Epidermal melanocyte (primary cell): Measurements from ENCODE around the gene GLUD2.
"Not testable (repeated sequence)": the region's sequence is repeated elsewhere in the genome, so short reads cannot be mapped to it uniquely, and the experiment has no call there.

Experiments
- DNase-seq: peaks from one replicate; pipeline ENCODE4 v3.0.0; 2011; ENCODE audit warnings: low spot score; ENCODE audit not compliant: insufficient read length

GLUD2 gene

DNA sequence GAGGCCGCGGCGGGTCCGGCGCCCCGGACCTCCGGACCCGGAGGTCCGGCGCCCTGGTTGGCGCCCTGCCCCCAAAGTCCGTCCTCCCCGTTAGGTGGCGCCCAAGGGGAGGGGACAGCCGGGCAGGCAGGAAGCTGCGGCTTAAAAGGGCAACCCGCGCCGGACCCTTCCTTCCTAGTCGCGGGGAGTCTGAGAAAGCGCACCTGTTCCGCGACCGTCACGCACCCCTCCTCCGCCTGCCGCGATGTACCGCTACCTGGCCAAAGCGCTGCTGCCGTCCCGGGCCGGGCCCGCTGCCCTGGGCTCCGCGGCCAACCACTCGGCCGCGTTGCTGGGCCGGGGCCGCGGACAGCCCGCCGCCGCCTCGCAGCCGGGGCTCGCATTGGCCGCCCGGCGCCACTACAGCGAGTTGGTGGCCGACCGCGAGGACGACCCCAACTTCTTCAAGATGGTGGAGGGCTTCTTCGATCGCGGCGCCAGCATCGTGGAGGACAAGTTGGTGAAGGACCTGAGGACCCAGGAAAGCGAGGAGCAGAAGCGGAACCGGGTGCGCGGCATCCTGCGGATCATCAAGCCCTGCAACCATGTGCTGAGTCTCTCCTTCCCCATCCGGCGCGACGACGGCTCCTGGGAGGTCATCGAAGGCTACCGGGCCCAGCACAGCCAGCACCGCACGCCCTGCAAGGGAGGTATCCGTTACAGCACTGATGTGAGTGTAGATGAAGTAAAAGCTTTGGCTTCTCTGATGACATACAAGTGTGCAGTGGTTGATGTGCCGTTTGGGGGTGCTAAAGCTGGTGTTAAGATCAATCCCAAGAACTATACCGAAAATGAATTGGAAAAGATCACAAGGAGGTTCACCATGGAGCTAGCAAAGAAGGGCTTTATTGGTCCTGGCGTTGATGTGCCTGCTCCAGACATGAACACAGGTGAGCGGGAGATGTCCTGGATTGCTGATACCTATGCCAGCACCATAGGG, at the start of gene GLUD2:
Gene GLUD2, plus strand, starts transcription at position 170 of the 979 bp plus-strand sequence. Its CDS starts 75 bp downstream, at position 245.
- peak; percentile 16 for DNase-seq

DNA sequence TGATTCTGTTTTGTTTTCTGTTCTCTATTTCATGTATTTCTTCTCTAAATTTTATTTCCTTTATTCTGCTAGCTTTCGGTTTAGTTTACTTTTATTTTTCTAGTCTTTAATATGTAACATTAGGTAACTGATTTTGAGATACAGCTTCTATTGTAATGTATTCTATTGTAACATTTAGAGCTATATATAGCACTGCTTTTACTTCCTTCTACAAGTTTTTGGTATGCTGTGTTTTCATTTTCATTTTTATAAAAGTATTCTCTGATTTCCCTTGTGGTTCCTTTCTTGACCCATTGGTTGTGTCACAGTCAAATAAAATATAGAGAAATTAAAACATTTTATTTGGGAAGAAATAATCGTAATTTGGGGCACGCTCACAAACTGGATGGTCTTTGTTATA, 48.0 kb upstream of the GLUD2 start:
- DNase-seq, result no peak

DNA sequence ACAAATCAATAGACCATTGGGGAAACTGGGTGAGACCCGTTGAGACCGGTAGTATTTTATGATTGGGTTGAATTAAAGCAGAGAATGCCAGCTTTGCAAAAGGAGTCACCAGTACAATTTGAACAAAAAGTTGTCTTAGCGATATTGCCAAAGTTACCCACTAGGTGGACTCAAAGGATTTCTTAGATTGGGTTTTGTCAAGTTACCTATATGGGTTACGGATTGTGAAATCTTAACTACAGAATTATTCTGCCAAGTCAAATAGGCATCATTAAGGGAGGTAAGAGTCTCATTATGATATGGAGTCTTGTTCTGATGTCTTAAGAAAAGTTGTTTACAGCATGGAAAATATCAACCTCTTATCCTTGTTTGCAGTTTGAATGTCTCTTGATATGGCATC, 46.8 kb upstream of the GLUD2 start:
- no peak for DNase-seq

GRCh38 chrX:121008920-121009319, 38.5 kb upstream of the GLUD2 start:
- DNase-seq, result peak; percentile 16

DNA sequence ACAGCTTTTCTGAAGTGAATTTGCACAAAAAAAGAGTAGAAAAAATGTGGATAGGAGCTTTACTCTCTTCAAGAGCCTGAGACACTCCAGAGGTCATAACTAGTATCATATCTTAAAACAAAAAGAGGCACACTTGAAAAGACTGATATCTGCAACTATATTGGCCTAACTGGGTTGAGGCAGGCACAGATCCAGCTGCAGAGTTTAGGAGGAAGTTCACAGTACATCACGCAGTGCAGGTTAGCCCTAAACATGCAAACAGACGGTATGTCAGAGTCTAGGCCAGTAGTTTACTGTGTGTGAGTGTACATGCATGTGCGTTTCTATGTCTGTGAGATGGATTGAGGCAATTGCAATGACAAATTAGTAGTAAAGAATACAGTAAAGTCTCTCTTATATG, 37.6 kb upstream of the GLUD2 start:
- DNase-seq, result no peak

DNA sequence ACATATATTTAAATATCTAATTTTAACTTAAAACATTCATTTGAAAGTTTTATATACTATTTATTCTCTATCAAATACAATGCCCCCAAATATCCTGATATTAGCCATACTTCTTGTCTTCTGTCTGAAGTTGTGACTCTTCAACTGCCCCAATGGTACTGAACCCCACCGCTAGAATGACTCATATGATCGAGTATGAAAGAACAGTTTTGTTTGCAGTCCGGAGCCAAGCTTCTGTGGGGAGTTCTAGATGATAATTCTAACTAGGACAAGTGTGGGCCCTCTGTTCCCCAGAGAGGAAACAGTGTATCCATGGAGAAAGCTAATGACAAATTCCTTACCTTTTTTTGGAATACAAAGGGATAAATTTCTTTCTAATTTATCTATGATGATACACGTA, 37.2 kb upstream of the GLUD2 start:
- DNase-seq, result no peak

DNA sequence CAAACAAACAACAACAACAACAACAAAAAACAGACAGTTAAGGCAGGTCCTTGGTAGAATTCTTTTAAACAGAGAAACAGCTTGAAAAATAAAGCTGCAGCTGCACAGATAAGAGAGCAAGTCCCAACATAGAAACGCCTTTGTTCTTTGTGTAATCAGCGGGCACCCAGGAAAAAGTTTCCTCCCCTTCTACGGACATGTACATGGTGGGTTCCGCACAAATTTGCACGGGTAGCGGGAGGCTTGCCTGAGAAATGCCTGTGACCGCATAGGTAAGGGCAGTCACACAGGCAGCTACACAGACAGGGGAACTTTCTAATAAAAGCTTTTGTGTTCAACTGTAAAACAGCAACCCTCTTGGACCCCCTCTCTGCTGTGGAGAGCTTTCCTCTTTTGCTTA, 36.2 kb upstream of the GLUD2 start:
- no peak for DNase-seq

DNA sequence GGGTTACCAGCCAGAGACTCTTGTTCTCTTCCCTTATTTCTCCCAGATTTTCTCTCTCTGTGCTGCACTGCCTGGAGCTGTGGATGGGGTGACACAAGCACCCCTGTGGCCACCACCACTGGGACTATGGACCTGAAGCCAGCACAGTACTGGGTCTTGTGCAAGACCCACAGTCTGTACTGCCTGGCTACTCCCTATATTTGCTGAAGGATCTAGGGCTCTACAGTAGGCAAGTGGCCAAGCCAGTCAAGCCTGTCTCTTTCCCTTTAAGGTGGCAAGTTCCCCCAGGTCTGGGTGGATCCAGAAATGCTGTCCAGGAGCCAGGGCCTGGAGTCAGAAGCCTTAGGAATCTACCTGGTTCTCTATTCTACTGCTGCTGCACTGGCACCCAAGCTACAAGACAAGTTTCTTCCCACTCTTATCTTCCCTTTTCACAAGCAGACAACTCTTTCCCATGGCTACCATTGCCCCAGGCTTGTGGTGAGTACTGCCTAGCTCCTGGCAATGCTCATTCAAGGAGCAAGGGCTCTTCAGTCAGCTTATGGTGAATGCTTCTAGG, 33.4 kb upstream of the GLUD2 start:
- DNase-seq, result no peak

- DNase-seq, result no peak
These were observed 32.6 kb upstream of the GLUD2 start for GRCh38 chrX:121014826-121015225.

DNA sequence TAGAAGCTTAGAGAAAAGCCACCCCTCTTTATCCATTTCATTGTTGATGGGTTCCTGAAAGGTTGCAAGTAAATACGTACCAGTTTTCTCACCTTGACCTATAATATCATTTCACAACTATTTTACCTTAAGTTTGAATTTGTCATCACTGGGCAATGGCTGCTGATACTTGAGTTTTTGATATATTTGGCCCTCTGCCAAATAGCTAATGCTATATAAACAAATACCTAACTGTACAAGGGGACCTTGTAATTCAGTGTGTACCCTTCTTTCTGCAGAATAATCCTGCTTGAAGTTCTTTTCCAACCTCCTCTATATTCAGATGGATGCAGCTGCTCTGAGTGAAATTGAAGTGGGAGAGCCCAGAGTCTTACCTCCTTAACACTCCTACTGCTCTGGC, 19.0 kb upstream of the GLUD2 start:
- DNase-seq, result no peak

GRCh38 chrX:121030083-121030482, 17.3 kb upstream of the GLUD2 start:
- no peak for DNase-seq

DNA sequence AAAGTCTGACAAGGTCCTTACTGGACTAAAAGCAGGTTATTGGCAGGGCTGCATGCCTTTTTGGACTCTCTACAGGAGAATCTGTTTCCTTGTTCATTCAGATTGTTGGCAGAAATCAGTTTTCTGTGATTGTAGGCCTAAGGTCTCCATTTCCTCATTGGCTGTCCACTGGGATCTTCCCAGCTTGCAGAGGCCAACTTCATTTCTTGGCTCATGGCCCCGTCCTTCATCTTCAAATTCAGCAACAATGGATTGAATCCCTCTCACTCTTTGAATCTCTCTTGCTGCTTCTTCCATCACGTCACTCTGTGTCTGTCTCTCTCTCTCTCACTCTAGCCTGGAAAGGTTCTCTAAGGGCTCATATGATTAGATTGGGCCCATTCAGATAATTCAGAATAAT, 14.9 kb upstream of the GLUD2 start:
- no peak for DNase-seq

DNA sequence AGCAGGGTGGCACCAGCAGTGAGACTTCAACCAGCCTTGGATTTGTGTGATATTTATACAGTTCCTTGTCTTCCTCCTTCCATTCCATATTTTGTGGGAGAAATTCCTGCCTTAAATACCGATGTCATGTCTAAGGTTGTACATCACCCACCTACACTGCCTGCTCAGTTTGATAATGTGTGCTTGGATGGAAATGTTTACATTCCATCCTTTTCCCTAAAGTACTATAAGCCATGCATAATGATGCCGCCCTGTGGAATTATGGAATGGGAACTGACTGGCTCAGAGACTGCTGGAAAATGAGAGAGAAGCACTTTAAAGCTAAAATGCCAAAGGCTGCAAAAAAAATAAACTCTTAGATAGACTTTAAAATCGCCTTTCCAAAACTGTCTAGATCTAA, 11.3 kb upstream of the GLUD2 start:
- DNase-seq, result no peak

- DNase-seq, result no peak
These were observed 10.5 kb upstream of the GLUD2 start for GRCh38 chrX:121036951-121037350.

DNA sequence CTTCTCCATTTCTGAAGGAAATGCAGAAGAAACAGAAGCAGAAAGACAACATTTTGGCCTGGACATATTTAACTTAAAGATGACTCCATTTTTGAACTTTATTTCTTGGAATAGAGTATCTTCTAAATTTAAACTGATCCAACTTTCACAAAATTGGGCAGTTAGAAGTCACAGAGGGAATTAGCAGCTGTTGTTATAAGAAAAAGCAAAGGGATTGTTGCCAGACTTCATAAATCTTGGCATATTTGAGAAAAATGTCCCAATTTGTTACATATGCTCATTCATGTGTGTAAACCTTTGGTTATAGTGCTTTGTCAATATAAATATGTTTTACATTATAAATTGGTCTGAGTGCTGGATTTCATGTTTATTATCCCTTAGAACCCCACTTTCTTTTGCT, 3.4 kb downstream of the GLUD2 start:
- no peak for DNase-seq

- no peak for DNase-seq
These were observed 4.7 kb downstream of the GLUD2 start for GRCh38 chrX:121052122-121052521.

DNA sequence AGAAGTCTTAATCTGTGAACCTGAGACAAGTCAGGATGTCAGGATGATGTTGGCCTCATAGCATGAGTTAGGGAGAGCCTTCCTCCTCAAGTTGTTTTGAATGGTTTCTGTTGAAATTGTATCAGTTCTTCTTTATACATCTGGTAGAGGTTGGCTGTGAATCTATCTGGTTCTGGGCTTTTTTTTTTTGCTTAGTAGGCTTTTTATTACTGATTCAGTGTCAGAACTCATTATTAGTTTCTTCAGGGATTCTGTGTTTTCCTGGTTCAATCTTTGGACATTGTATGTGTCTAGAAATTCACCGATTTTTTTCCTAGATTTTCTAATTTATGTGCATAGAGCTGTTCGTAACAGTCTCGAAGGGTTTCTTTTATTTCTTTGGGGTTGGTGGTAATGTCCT, 14.9 kb downstream of the GLUD2 start:
- DNase-seq, result no peak

- DNase-seq, result no peak
These were observed 17.2 kb downstream of the GLUD2 start for GRCh38 chrX:121064579-121064978.

- not testable (repeated sequence) for DNase-seq
These were observed 36.8 kb downstream of the GLUD2 start for GRCh38 chrX:121084247-121084646.

- DNase-seq, result no peak
These were observed 37.6 kb downstream of the GLUD2 start for GRCh38 chrX:121084903-121085611.

GRCh38 chrX:121085612-121086010, 38.2 kb downstream of the GLUD2 start:
- no peak for DNase-seq

DNA sequence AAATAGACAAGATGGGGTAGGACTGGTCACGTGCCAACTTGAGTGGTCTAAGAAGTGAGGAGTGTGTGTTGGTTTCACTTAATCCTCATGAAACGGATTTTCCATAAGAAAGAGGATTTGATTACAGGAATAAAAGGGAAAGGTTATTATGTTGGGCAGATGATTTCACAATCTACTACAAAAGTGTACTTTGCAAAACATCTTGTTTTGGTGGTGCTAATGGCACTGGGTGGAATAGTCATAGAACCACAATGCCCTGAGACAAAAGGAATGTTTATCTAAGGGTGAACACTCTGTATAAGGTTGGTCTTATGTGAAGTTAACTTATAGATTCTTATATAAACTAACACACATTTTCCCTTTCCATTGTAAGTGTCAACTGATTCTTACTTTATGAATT, 45.6 kb downstream of the GLUD2 start:
- no peak for DNase-seq
